Epithelial cell of esophagus (primary cell): ENCODE results near the gene MTIF3.
A peak's percentile ranks its signal among the peaks of the same experiment; 100 is the strongest.

Source experiments
- DNase-seq: peaks from one replicate; pipeline ENCODE4 v3.0.0; 2010; ENCODE audit warnings: low read depth
- H3K4me3 ChIP-seq: 2 replicates; pipeline ENCODE4 v1.5.1; 2011; ENCODE audit warnings: mild to moderate bottlenecking, low read length, control low read depth
- CTCF ChIP-seq: IDR thresholded peaks from 2 replicates; pipeline ENCODE4 v1.5.1; 2011; ENCODE audit warnings: low read depth, mild to moderate bottlenecking, low read length, control low read depth, inconsistent platforms; ENCODE audit not compliant: insufficient read depth; ENCODE audit errors: missing control alignments

Gene MTIF3

GRCh38 chr13:27442797-27443196 lies 7.6 kb downstream of the MTIF3 start:
- no peak for DNase-seq
- no peak for TF ChIP-seq CTCF
- H3K4me3 ChIP-seq, result no peak overlapping the region

DNA sequence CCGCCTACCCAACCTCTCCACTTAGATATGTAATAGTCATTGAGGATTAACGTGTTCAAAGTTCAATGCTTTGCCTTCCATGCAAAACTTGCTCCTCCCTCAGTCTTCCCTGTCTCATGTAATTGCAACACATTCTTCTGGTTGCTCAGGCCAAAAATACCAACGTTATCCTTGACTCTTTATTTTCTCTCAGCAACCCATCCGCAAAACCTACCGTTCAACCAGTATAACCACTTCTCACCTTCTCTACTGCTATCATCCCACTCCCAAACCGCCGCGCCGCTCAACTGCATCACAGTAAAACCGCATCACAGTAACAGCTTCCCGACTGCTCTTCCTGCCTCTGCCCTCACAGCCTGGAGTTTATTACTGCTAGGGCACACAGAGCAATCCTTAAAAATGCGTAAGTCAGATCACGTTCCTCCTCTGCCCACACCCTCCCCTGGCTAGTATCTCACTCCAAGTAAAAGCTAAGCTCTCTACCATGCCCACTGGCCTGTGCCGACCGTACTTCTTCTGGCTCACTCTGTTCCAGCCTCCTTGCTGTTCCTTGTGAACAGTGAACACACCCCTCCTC lies 8.2 kb downstream of the MTIF3 start:
- TF ChIP-seq CTCF, result no peak
- peak; percentile 19 for DNase-seq
- no peak overlapping the region for H3K4me3 ChIP-seq

- no peak overlapping the region for H3K4me3 ChIP-seq
- TF ChIP-seq CTCF, result no peak
Measured at GRCh38 chr13:27440408-27440807, 10.0 kb downstream of the MTIF3 start.

DNA sequence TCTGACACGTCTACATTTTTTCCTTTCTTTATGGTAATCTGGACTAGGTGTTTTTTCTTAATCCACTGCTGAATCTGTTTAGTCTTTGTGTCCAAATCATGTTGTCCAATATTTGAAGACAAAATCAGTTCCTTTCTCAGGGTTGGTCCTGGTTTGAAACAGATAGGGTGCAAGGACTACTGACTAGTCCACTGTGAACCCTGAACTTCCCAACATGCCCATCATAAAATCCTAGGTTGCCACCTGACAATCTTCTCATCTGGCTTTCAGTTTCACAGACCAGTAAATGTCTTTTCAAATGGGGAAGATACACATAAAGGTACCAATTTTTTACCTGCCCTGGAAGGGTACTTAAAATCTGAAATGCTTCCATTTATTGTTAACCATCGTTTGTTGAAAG lies 13.2 kb downstream of the MTIF3 start:
- no peak for TF ChIP-seq CTCF
- DNase-seq, result no peak
- H3K4me3 ChIP-seq, result no peak overlapping the region

More at GRCh38 chr13:27440408-27440807, 10.0 kb downstream of the MTIF3 start:
- no peak for DNase-seq

GRCh38 chr13:27432611-27433210 lies 17.7 kb downstream of the MTIF3 start:
- no peak for TF ChIP-seq CTCF

DNA sequence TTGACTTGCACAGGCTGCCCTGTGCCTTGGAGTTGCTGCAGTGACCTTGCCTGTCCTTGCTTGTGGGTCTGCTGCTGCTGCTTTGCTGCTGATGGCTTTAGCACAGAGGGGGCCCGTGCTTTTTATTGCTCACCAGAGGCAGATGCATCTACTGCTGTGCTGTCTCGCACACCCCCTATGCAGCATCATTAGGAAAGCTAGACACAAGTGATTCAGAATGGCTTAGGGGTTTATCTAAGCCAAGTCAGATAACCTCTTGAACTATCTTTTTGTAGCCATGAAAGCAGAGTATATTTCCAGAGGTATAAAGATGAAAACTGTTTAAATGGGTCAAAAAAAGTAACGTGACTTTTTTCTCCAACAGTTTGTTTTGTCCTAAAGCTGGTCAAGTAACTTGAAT lies 18.2 kb downstream of the MTIF3 start:
- H3K4me3 ChIP-seq, result no peak overlapping the region
- no peak for DNase-seq
- TF ChIP-seq CTCF, result no peak

More at GRCh38 chr13:27432611-27433210, 17.7 kb downstream of the MTIF3 start:
- H3K4me3 ChIP-seq, result no peak overlapping the region
- DNase-seq, result no peak

DNA sequence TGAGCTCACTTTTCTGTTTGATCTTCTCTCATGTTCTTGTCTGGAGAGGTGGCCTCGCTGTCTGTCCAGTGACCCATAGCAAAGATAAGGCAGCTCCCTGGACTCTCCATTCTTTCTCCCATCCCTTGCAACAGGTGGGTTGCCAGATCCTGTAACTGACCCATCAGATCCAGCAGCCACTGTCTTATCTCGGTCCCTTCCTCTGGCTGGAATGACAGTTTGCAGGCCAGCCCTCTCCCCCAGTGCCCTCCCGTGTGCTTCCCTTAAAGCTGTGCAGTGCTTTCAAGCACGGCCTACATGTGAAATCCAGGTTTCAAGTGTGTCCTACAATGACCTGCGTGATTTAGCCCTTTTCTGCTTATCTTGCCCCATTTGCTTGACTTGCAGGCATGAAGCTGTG lies 22.2 kb downstream of the MTIF3 start:
- no peak overlapping the region for H3K4me3 ChIP-seq
- DNase-seq, result no peak
- no peak for TF ChIP-seq CTCF
